MCF 10A (cell line): ENCODE results near the gene CLDN7. TPM values are rescaled to one million over a fixed set of nuclear protein-coding genes. Genes with fewer than 3 reads are reported as not detected.
A peak's percentile ranks its signal among the peaks of the same experiment; 100 is the strongest.
"Not testable (repeated sequence)": the region's sequence is repeated elsewhere in the genome, so short reads cannot be mapped to it uniquely, and the experiment has no call there.

Source experiments
- BruUV-seq: library from RNA; stranded (reverse); fragments of 400-500 nt; replicated peaks from 2 replicates; lab custom pipeline; 2021; lab: Mats Ljungman, UMichigan
- CTCF ChIA-PET: fragments of 300-600 bp; sonication (Branson Sonifier 250); formaldehyde crosslinking; extraction: SDS; loops from one replicate; lab custom pipeline; 2021; ENCODE audit warnings: antibody characterized with exemption, inconsistent platforms; lab: Yijun Ruan, JAX
- POLR2A ChIA-PET: fragments of 300-600, 350-650 bp; sonication (Branson Sonifier 250); formaldehyde crosslinking; extraction: SDS; loops from one replicate; lab custom pipeline; 2020; ENCODE audit warnings: antibody characterized with exemption, inconsistent platforms; lab: Yijun Ruan, JAX
- DNase-seq: peaks from one replicate; pipeline ENCODE4 v3.0.0-alpha.2; 2018; ENCODE audit not compliant: unreplicated experiment
- H3K27ac Mint-ChIP-seq: one replicate; pipeline ENCODE4 v1.8.0; 2022; ENCODE audit warnings: mild to moderate bottlenecking, low read depth, mixed read lengths; ENCODE audit not compliant: unreplicated experiment
- H3K27me3 Mint-ChIP-seq: one replicate; pipeline ENCODE4 v1.8.0; 2022; ENCODE audit warnings: mixed read lengths; ENCODE audit not compliant: insufficient read depth, unreplicated experiment
- H3K36me3 Mint-ChIP-seq: one replicate; pipeline ENCODE4 v1.8.0; 2022; ENCODE audit warnings: mild to moderate bottlenecking, moderate library complexity, mixed read lengths; ENCODE audit not compliant: insufficient read depth, unreplicated experiment
- H3K4me1 Mint-ChIP-seq: one replicate; pipeline ENCODE4 v1.8.0; 2022; ENCODE audit warnings: mixed read lengths; ENCODE audit not compliant: insufficient read depth, unreplicated experiment
- H3K4me3 Mint-ChIP-seq: one replicate; pipeline ENCODE4 v1.8.0; 2022; ENCODE audit warnings: mild to moderate bottlenecking, moderate library complexity, mixed read lengths; ENCODE audit not compliant: unreplicated experiment
- H3K9me3 Mint-ChIP-seq: one replicate; pipeline ENCODE4 v1.8.0; 2022; ENCODE audit warnings: mixed read lengths; ENCODE audit not compliant: unreplicated experiment
- intact Hi-C: fragments of 100-400 bp; cut with micrococcal nuclease; formaldehyde crosslinking; loops from 2 replicates; pipeline ENCODE4 v1.14.1; 2022
- total RNA-seq: library from RNA; stranded (reverse); gene quantifications from 2 replicates; pipeline ENCODE4 v1.2.3, GENCODE V29; 2022
- TF ChIP-seq, protein P1 (sequence below): fragments of 200-600 bp; IDR thresholded peaks from one replicate; pipeline ENCODE4 v1.8.0; 2022; ENCODE audit warnings: antibody characterized with exemption, mild to moderate bottlenecking; ENCODE audit not compliant: unreplicated experiment

The CLDN7 gene
- total RNA-seq, 1 experiment from 2014 or later = 23.9 TPM

DNA sequence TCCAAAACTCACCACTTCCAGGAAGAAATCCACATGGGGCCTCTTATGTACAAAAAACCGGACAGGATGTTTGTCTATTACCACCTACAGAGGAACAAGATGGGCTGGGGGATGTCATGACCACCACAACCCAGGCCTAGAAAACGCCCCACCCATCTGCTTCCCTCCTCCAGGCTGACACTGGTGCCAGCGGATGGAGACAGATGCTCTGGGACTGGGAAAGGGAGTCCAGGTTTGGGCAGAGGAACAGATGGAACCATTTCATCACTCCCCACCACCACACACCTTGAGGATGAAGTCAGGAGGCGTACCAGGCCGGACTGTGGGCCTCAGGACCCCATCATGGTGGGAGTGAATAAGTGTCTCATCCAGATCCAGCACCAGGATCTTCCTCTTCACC lies 15.5 kb downstream of the CLDN7 start:
- Mint-ChIP-seq H3K27ac (no peak overlapping the region), H3K4me3 (no peak overlapping the region), H3K4me1 (peaks cover 24% of the 10 kb centered on the region), H3K36me3 (peaks cover 64% of the 10 kb centered on the region), H3K9me3 (no peaks in the 10 kb centered on the region), H3K27me3 (no peaks in the 10 kb centered on the region)
- ChIA-PET POLR2A (interaction anchor here (1.8 kb wide), 1 partner anchor 12 kb away, joined by 5 read pairs; the partner anchor contains the start of gene DVL2), CTCF (interaction anchor here (0.6 kb wide), 1 partner anchor 444 kb away, joined by 3 read pairs; no protein-coding TSS in a partner anchor)
- intact Hi-C loops = no loop called here
- TF ChIP-seq, protein P1, sequence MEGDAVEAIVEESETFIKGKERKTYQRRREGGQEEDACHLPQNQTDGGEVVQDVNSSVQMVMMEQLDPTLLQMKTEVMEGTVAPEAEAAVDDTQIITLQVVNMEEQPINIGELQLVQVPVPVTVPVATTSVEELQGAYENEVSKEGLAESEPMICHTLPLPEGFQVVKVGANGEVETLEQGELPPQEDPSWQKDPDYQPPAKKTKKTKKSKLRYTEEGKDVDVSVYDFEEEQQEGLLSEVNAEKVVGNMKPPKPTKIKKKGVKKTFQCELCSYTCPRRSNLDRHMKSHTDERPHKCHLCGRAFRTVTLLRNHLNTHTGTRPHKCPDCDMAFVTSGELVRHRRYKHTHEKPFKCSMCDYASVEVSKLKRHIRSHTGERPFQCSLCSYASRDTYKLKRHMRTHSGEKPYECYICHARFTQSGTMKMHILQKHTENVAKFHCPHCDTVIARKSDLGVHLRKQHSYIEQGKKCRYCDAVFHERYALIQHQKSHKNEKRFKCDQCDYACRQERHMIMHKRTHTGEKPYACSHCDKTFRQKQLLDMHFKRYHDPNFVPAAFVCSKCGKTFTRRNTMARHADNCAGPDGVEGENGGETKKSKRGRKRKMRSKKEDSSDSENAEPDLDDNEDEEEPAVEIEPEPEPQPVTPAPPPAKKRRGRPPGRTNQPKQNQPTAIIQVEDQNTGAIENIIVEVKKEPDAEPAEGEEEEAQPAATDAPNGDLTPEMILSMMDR = no peak
- BruUV-seq = no TSS peak
- no peak for DNase-seq

DNA sequence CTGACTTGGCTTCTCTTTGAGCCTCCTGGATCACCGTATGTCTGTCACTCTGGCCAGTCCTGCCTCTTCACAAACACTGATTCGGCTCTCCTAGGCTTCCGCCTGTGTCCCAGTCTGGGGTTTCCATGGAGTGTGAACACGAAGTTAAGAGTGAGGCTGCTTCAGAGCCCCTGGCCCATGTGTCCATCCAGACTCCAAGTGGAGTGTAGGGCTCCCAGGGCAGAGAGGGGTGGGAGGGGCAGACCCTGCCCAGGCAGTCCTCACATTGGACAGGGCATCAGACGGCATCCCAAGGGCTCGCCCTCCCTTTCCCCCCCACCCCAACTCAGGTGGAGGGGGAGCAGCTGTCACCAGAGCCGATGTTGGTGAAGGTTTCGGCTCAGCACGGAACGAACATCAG lies 18.4 kb downstream of the CLDN7 start:
- POLR2A ChIA-PET = interaction anchor here (0.6 to 14.3 kb wide), 9 partner anchors 6 to 442 kb away, joined by 3 to 278 read pairs (median 9); partner anchors contain the start of genes ACADVL, CD68, CTDNEP1 and DLG4
- H3K27ac Mint-ChIP-seq, H3K9me3 Mint-ChIP-seq, H3K27me3 Mint-ChIP-seq, DNase-seq, intact Hi-C loops: not testable (repeated sequence)
- Mint-ChIP-seq H3K4me1 (peaks cover 28% of the 10 kb centered on the region), H3K4me3 (peak overlapping the region; percentile 100), H3K36me3 (peaks cover 91% of the 10 kb centered on the region)
- BruUV-seq = TSS peak; percentile 12
- CTCF ChIA-PET = interaction anchor here (1.3 kb wide), 1 partner anchor 10 kb away, joined by 4 read pairs; the partner anchor contains the start of gene DVL2

DNA sequence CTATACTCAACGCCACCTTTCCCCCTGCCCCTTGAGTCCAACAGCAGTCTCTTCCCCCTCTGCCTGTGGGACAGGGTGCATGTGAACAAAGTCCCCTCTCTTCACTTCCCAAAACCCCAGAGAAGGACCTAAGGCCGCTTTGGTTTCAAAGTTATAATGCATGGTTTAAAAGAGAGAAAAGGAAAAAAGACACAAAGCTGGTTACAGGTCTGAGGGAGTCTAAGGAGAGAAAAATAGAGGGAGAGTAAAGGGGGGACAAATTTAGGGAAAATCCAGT lies 18.9 kb downstream of the CLDN7 start:
- TF ChIP-seq, protein P1 = no peak
- ChIA-PET POLR2A (interaction anchor here (1.0 to 14.3 kb wide), 12 partner anchors 7 to 673 kb away, joined by 3 to 278 read pairs (median 8); partner anchors contain the start of genes ACADVL, CD68, CTDNEP1 and DLG4), CTCF (interaction anchor here (1.3 kb wide), 1 partner anchor 9 kb away, joined by 4 read pairs; the partner anchor contains the start of gene DVL2)
- BruUV-seq = no TSS peak
- Mint-ChIP-seq H3K27ac (peak overlapping the region; percentile 99), H3K36me3 (peaks cover 95% of the 10 kb centered on the region), H3K27me3 (no peaks in the 10 kb centered on the region), H3K9me3 (no peaks in the 10 kb centered on the region), H3K4me1 (peaks cover 25% of the 10 kb centered on the region), H3K4me3 (peak overlapping the region; percentile 100)
- DNase-seq = no peak
- intact Hi-C loops = no loop called here

DNA sequence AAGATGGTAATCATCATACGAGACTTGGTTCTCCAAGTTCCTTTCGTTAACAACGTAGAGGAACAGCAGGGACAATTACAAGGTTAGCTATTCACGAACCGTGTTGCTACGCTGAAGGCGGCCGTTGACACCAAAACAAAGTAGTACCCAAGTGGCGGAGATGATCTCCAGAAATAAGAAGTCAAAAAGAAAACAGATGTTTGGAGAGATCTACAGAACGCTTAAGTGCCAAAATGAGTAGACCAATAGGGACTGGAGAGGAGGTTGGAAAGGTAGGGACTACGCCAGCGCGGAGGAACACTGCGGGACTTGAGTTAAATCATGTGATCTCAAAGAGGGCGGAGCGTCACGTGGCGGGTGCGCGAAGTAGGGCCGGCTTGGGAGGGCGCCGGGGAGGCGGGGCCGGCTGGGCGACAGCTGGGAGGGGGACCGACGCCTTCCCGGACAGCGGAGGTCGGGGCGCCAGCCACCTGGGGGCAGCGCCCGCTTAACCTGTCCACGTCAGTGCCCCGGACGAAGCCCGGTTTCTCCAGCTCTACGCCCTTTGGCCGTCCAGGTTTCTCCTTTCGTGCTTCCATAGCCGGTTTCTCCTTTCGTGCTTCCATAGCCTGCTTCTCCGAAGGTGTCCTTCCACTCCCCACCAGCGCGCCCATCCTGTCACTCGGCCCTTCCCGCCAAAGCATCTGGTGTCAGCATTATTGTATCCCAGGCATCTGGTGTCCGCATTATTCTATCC lies 19.4 kb downstream of the CLDN7 start:
- H3K27me3 Mint-ChIP-seq = no peaks in the 10 kb centered on the region
- no TSS peak for BruUV-seq
- POLR2A ChIA-PET = interaction anchor here (0.6 to 14.3 kb wide), 27 partner anchors 7 to 914 kb away, joined by 3 to 278 read pairs (median 5); partner anchors contain the start of genes ACADVL, CD68, CTDNEP1 and DLG4
- H3K36me3 Mint-ChIP-seq = peaks cover 93% of the 10 kb centered on the region
- H3K9me3 Mint-ChIP-seq = no peaks in the 10 kb centered on the region
- DNase-seq = peak; percentile 92
- TF ChIP-seq, protein P1 = no peak
- CTCF ChIA-PET = interaction anchor here (1.3 to 1.9 kb wide), 2 partner anchors 9 to 53 kb away, joined by 4 to 9 read pairs; partner anchors contain the start of gene DVL2
- H3K4me3 Mint-ChIP-seq = peak overlapping the region; percentile 100
- peaks cover 25% of the 10 kb centered on the region for H3K4me1 Mint-ChIP-seq
- H3K27ac Mint-ChIP-seq = peak overlapping the region; percentile 99
- intact Hi-C loops = no loop called here
